ENCODE results near the gene SUPT20H. TPM values are rescaled to one million over a fixed set of nuclear protein-coding genes. Genes with fewer than 3 reads are reported as not detected.

SUPT20H gene
- 10 to 100 TPM; 51.2 to 58.3 TPM for total RNA-seq
- polyA plus RNA-seq (ENCODE audit: insufficient read length in 6 of 6) = 100 to 1,000 TPM; 101 to 135 (median 109) TPM
- long read RNA-seq, donor 1, partial matches to known transcripts = 11 of 16 reads
- long read RNA-seq, donor 1, other reads (novel, unspliced or antisense) = 0 of 16 reads
- long read RNA-seq, donor 2, partial matches to known transcripts = 0 of 1 reads
- long read RNA-seq, donor 2, other reads (novel, unspliced or antisense) = 0 of 1 reads
- long read RNA-seq, donor 3, partial matches to known transcripts = 0 of 1 reads
- long read RNA-seq, donor 3, other reads (novel, unspliced or antisense) = 0 of 1 reads
- long read RNA-seq, donor 4, partial matches to known transcripts = 2 of 3 reads
- long read RNA-seq, donor 4, other reads (novel, unspliced or antisense) = 1 of 3 reads
- long read RNA-seq, donor 5, transcript SUPT20H-211 (2 exons, 2,028 nt) = major isoform, 5 of 106 reads
- long read RNA-seq, donor 5, partial matches to known transcripts = 85 of 106 reads
- long read RNA-seq, donor 5, other reads (novel, unspliced or antisense) = 16 of 106 reads
- long read RNA-seq, donor 6, partial matches to known transcripts = 6 of 7 reads
- long read RNA-seq, donor 6, other reads (novel, unspliced or antisense) = 0 of 7 reads
- long read RNA-seq, donor 7, partial matches to known transcripts = 0 of 2 reads
- long read RNA-seq, donor 7, other reads (novel, unspliced or antisense) = 0 of 2 reads
- long read RNA-seq, donor 8, partial matches to known transcripts = 0 of 1 reads
- long read RNA-seq, donor 8, other reads (novel, unspliced or antisense) = 0 of 1 reads
- long read RNA-seq, donor 9 = 0 reads
- long read RNA-seq, donor 10 = 0 reads
- long read RNA-seq, donor 11, partial matches to known transcripts = 0 of 3 reads
- long read RNA-seq, donor 11, other reads (novel, unspliced or antisense) = 0 of 3 reads
- long read RNA-seq, donor 12, partial matches to known transcripts = 0 of 2 reads
- long read RNA-seq, donor 12, other reads (novel, unspliced or antisense) = 0 of 2 reads

DNA sequence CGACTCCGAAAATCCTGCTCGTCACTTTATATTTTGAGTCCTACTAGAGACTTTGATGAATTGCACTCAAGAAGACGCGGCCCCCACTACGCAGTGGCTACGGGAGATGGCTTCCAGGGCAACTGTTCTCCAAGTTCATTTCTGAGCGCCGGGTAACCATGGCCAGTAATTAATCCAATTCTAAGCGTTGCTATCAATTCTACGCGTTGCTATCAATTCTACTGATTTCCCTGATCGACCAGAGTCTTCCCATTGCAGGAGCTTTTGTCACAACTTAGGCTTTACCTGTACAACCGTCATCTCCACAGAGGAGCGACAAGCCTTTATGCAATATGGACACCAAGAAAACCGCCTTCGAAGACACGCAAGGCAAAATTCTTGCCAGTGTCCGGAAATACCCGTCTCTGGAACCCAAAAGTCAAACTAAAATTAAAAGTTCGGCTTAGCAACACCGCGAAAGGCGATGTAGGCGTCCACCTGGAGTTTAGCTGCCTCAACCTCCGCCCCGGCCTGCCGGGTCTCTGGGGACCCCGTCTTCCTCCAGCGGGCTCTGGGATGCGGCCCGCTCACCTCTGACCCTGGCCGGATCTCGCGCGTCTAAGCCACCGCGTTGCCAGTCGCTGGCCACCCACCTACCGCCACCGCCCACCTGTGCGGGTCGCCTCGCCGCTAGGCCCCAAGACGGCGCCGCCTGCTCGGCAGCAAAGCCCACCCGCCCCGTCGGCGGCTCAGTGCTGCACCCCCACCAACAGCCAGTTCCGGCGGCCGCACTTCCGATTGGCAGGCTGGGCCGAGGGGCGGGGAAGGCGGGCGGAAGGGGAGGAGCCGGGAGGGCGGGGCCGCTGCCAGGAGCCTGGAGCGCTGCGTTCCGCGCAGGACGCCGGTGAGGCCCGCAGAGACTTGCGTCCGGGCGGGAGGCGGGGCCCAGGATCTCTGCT, at the start of gene SUPT20H:
SUPT20H (minus strand) TSS at position 779 of the 938 bp plus-strand sequence. CDS start 8,198 bp downstream, outside the sequence.
- intact Hi-C loops (cut with DNase I) = no loop called here
- H3K9me3 ChIP-seq = no peaks in the 10 kb centered on the region

DNA sequence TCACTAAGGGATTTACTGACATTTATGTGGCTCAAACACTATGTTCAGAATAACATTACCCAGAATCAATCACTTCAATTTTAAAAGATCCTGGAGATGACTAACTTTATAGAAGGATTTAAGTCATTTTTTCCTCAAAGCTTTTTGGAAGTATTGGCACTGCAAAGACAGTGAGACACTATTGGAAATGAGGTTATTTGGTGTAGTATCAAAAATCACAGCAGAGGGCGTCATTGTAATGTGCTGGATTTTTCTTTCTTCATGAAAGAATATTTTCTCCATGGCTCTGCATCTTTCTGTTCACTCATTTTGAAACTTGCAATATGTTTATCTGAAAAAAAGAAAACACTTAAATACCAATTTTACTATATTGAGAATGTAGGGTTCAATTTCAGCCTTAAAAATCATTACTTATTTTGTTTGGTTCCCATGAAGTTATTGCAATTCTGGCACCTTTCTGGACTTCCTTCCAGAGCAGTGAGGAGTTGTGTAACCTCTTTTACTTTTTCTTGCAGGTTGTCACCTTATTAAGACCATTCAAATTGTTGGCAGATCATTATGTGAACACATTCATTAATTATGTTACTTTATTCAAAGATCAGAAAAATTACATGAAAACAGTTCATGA, 49.7 kb upstream of the SUPT20H start:
- Histone ChIP-seq H3K27ac (no peak overlapping the region), H3K36me3 (no peaks in the 10 kb centered on the region), H3K4me3 (no peak overlapping the region), H3K4me1 (no peaks in the 10 kb centered on the region), H3K9me3 (no peaks in the 10 kb centered on the region), H3K27me3 (no peaks in the 10 kb centered on the region)
- DNase-seq = peak in 2 of 4 donors; percentile 59 to 72
- TF ChIP-seq, protein P1, sequence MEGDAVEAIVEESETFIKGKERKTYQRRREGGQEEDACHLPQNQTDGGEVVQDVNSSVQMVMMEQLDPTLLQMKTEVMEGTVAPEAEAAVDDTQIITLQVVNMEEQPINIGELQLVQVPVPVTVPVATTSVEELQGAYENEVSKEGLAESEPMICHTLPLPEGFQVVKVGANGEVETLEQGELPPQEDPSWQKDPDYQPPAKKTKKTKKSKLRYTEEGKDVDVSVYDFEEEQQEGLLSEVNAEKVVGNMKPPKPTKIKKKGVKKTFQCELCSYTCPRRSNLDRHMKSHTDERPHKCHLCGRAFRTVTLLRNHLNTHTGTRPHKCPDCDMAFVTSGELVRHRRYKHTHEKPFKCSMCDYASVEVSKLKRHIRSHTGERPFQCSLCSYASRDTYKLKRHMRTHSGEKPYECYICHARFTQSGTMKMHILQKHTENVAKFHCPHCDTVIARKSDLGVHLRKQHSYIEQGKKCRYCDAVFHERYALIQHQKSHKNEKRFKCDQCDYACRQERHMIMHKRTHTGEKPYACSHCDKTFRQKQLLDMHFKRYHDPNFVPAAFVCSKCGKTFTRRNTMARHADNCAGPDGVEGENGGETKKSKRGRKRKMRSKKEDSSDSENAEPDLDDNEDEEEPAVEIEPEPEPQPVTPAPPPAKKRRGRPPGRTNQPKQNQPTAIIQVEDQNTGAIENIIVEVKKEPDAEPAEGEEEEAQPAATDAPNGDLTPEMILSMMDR (IDR thresholded peaks at IDR 0.05) = peak; percentile 44 to 47
- peak; percentile 77 for ATAC-seq
- intact Hi-C loops (cut with DNase I) = loop anchor here in 1 of 2 donors (2.0 kb wide), 1 partner anchor 494 kb away; no protein-coding TSS in a partner anchor

More for the DNA sequence above, at the start of gene SUPT20H:
- Histone ChIP-seq H3K36me3 (no peaks in the 10 kb centered on the region), H3K27ac (peak within 1 kb of the TSS; percentile 94 to 95), H3K4me1 (peaks cover 3 to 24% of the 10 kb centered on the region in 2 donors), H3K27me3 (no peaks in the 10 kb centered on the region), H3K4me3 (peak within 1 kb of the TSS; percentile 86)
- TF ChIP-seq, protein P1 (IDR thresholded peaks at IDR 0.05) = no peak
- DNase-seq (peak; percentile 87 to 99 (median 95)), ATAC-seq (peak; percentile 99)

DNA sequence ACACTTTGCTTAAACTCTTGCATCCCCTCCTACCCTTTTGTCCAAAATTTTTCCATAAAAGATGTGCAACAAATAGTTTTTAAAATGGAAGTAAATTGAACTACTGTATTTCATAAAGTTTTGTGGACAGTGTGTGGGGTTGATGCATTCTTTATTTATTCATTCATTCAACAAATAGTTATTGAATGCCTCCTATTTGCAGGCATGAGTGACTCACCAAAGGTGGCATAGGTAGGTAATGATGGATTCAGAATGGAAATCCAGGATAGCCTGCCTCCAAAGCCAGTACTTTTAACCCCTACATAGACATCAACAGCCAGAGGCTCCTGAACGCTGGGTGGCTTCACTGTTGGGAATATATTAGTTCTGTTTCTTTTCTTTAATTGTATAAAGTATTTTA, 48.4 kb upstream of the SUPT20H start:
- no peak for DNase-seq
- Histone ChIP-seq H3K27me3 (no peaks in the 10 kb centered on the region), H3K27ac (no peak overlapping the region), H3K9me3 (no peaks in the 10 kb centered on the region), H3K4me3 (no peak overlapping the region), H3K4me1 (no peaks in the 10 kb centered on the region), H3K36me3 (no peaks in the 10 kb centered on the region)
- TF ChIP-seq, protein P1 (IDR thresholded peaks at IDR 0.05) = no peak
- ATAC-seq = no peak
- intact Hi-C loops (cut with DNase I) = loop anchor here in 1 of 2 donors (2.0 kb wide), 1 partner anchor 495 kb away; no protein-coding TSS in a partner anchor

DNA sequence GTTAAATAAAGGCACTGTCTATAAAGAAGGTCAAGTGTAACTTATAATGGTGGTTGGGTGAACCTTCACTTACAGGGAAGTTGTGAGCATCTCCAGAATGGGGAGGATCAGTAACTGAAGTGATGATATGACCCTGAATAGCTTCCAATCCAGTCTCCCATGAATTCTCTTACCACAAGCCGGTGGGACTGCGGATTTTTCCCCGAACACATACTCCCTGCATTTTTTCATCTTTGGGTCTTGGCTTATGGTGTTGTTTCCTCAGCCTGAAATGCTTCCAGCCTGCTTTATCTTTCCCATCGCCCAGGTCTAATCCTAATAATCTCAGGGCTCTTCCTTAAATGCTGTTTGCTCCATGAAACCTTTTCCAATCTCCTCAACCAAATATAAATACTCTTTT, 48.0 kb upstream of the SUPT20H start:
- Histone ChIP-seq H3K4me1 (no peaks in the 10 kb centered on the region), H3K27ac (no peak overlapping the region), H3K9me3 (no peaks in the 10 kb centered on the region), H3K4me3 (no peak overlapping the region), H3K27me3 (no peaks in the 10 kb centered on the region), H3K36me3 (no peaks in the 10 kb centered on the region)
- DNase-seq (no peak), ATAC-seq (no peak)
- TF ChIP-seq, protein P1 (IDR thresholded peaks at IDR 0.05) = no peak
- intact Hi-C loops (cut with DNase I) = no loop called here
